Measurements from ENCODE around the gene CAMK1G. TPM values are rescaled to one million over a fixed set of nuclear protein-coding genes. Genes with fewer than 3 reads are reported as not detected.

CAMK1G gene
- total and polyA plus RNA-seq, 2 of the 4 experiments (the other 2 are of a cell fraction), result 0.72 to 1.8 TPM

DNA sequence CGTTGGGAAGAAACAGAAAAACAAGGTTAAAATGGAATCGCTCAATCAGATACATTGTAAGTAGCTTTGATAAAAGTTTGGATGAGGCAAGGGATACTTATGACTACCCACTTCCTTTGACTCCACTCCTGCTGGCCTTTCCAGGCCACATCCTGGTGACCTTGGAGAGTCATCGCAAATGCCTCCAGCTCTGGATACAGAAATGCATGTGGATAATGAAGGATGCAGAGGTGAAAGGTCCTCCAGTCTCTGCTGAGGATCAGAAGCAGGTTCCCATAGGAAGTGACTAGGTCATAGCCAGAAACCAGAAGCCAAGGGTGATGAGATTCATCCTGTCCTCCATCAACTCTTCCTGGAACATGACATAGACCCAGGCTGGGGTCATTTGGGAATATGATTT, 6.2 kb upstream of the CAMK1G start:
- dilution Hi-C loops (cut with HindIII; ENCODE audit: low sequenced_read_pairs, unreplicated experiment), result no loop called here
- no TSS peak for BruUV-seq (replicated peaks)
- H2BK20ac ChIP-seq (ENCODE audit: low read depth, low read length), result no peak overlapping the region
- H3K4me3 ChIP-seq (ENCODE audit: insufficient read depth, low read depth, low read length), result no peak overlapping the region
- intact Hi-C loops (cut with micrococcal nuclease), result no loop called here
- H2AFZ ChIP-seq (replicated peaks; ENCODE audit: low read length, poor library complexity), result no peak overlapping the region
- H4K5ac ChIP-seq (ENCODE audit: low read depth, low read length), result no peak overlapping the region
- WGBS, 2 experiments (ENCODE audit: extremely low coverage in 2 of 2, insufficient read length in 1 of 2), result no CpG with 5 or more reads among the region's 3 CpGs
- H3K14ac ChIP-seq (replicated peaks; ENCODE audit: low read depth, low read length), result no peak overlapping the region; the same call in 1 of the 2 replicates
- H3K36me3 ChIP-seq (ENCODE audit: control insufficient read depth, insufficient read depth, low read length), result no peaks in the 10 kb centered on the region
- H3K4me2 ChIP-seq (ENCODE audit: low read depth, low read length), result no peak overlapping the region
- H2BK15ac ChIP-seq (ENCODE audit: low read depth, low read length), result no peak overlapping the region
- H3K9me3 ChIP-seq (ENCODE audit: control insufficient read depth, insufficient read depth, low read length), result no peaks in the 10 kb centered on the region
- ATAC-seq (ENCODE audit: low read depth), result no peak
- no peak overlapping the region for H3K27ac ChIP-seq (ENCODE audit: insufficient read depth, low read length)
- H2AK9ac ChIP-seq (replicated peaks; ENCODE audit: low read depth, low read length, poor library complexity), result no peak overlapping the region
- H2BK5ac ChIP-seq (ENCODE audit: low read depth, low read length, poor library complexity, severe bottlenecking), result no peak overlapping the region
- no peak overlapping the region for H3K18ac ChIP-seq (ENCODE audit: low read depth, low read length)
- H4K20me1 ChIP-seq (ENCODE audit: insufficient read depth, low read length), result no peaks in the 10 kb centered on the region
- TF ChIP-seq CEBPB (IDR thresholded peaks at IDR 0.05; ENCODE audit: low read depth, low read length), result no peak
- no peak for TF ChIP-seq MXI1 (IDR thresholded peaks at IDR 0.05; ENCODE audit: borderline replicate concordance, low read depth, low read length)
- no peak for TF ChIP-seq BHLHE40 (IDR thresholded peaks at IDR 0.05; ENCODE audit: low read depth, low read length)
- no peak for TF ChIP-seq POLR2A (IDR thresholded peaks at IDR 0.05; ENCODE audit: low read depth, low read length)
- TF ChIP-seq RCOR1 (IDR thresholded peaks at IDR 0.05; ENCODE audit: insufficient replicate concordance, low read length), result no peak
- TF ChIP-seq FOS (IDR thresholded peaks at IDR 0.05; ENCODE audit: low read depth, low read length), result no peak
- no peak for TF ChIP-seq NFE2L2 (IDR thresholded peaks at IDR 0.05; ENCODE audit: low read depth, low read length)
- no peak for TF ChIP-seq CHD1 (IDR thresholded peaks at IDR 0.05; ENCODE audit: low read depth, low read length)
- no peak for TF ChIP-seq RFX5 (IDR thresholded peaks at IDR 0.05; ENCODE audit: low read depth, low read length)
- no peak for TF ChIP-seq MAFK (IDR thresholded peaks at IDR 0.05; ENCODE audit: low read depth, low read length)
- TF ChIP-seq, protein P1, sequence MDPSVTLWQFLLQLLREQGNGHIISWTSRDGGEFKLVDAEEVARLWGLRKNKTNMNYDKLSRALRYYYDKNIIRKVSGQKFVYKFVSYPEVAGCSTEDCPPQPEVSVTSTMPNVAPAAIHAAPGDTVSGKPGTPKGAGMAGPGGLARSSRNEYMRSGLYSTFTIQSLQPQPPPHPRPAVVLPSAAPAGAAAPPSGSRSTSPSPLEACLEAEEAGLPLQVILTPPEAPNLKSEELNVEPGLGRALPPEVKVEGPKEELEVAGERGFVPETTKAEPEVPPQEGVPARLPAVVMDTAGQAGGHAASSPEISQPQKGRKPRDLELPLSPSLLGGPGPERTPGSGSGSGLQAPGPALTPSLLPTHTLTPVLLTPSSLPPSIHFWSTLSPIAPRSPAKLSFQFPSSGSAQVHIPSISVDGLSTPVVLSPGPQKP (IDR thresholded peaks at IDR 0.05; ENCODE audit: borderline replicate concordance, low read depth, low read length), result no peak
- no peak for TF ChIP-seq RAD21 (IDR thresholded peaks at IDR 0.05; ENCODE audit: low read length)
- TF ChIP-seq, protein P2, sequence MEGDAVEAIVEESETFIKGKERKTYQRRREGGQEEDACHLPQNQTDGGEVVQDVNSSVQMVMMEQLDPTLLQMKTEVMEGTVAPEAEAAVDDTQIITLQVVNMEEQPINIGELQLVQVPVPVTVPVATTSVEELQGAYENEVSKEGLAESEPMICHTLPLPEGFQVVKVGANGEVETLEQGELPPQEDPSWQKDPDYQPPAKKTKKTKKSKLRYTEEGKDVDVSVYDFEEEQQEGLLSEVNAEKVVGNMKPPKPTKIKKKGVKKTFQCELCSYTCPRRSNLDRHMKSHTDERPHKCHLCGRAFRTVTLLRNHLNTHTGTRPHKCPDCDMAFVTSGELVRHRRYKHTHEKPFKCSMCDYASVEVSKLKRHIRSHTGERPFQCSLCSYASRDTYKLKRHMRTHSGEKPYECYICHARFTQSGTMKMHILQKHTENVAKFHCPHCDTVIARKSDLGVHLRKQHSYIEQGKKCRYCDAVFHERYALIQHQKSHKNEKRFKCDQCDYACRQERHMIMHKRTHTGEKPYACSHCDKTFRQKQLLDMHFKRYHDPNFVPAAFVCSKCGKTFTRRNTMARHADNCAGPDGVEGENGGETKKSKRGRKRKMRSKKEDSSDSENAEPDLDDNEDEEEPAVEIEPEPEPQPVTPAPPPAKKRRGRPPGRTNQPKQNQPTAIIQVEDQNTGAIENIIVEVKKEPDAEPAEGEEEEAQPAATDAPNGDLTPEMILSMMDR (conservative IDR thresholded peaks at IDR 0.05; ENCODE audit: low read depth, low read length), result no peak
- peak; percentile 49 for DNase-seq
- no peak overlapping the region for H4K91ac ChIP-seq (ENCODE audit: insufficient read depth, low read depth, low read length)
- H2AK5ac ChIP-seq (ENCODE audit: low read depth, low read length), result no peak overlapping the region
- no peak overlapping the region for H4K8ac ChIP-seq (ENCODE audit: low read depth in 2 of 2, low read length in 2 of 2)
- no peaks in the 10 kb centered on the region for H3K79me1 ChIP-seq (ENCODE audit: low read depth in 1 of 2, low read length in 2 of 2)
- H2BK120ac ChIP-seq (ENCODE audit: low read depth, low read length), result no peak overlapping the region
- H3K56ac ChIP-seq (ENCODE audit: extremely low read depth, insufficient read depth, low read length), result no peak overlapping the region
- ChIA-PET CTCF (no interaction called here), POLR2A (ENCODE audit: unreplicated experiment) (no interaction called here)
- no peak overlapping the region for H3K9ac ChIP-seq (ENCODE audit: low read depth, low read length)
- H3K4ac ChIP-seq (ENCODE audit: low read depth, low read length), result no peak overlapping the region
- no peaks in the 10 kb centered on the region for H3K9me1 ChIP-seq (ENCODE audit: insufficient read depth, low read length)
- H3K27me3 ChIP-seq (ENCODE audit: control insufficient read depth, insufficient read depth, low read length), result peaks cover 14% of the 10 kb centered on the region
- in situ Hi-C loops (cut with MboI; ENCODE audit: low sequenced_read_pairs), result loop anchor here (5.0 kb wide), 3 partner anchors 50 to 180 kb away; partner anchors contain the start of gene TRAF3IP3
- H3K23ac ChIP-seq (ENCODE audit: low read depth, low read length), result no peak overlapping the region
- no peaks in the 10 kb centered on the region for H3K4me1 ChIP-seq (ENCODE audit: control insufficient read depth, insufficient read depth, low read length)

Measured in IMR-90 (cell line).